ENCODE measurements around the gene RPL27. TPM values are rescaled to one million over a fixed set of nuclear protein-coding genes. Genes with fewer than 3 reads are reported as not detected.

The RPL27 gene
- total and polyA plus RNA-seq, 2 of the 4 experiments (the other 2 are of a cell fraction), result 1,595 to 2,806 TPM

DNA sequence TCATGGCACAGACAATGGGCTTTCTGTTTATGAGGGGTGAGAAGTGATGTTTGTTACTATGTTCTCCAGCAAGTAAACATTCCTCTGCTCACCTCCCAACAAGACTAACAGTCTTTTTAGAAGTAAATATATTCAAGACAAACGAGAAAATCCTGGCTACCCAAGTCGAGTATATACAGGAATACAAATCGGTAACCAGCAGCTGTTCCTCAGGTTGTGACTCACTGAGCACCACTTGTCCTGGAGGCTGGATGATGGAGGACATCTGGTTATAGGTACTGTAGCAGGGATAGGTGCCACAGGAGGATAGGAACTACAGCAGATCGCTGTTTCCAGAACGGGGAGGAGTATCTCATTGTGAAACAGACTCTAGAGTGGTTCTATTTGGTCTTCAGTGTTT, 5.3 kb upstream of the RPL27 start:
- TF ChIP-seq RCOR1 (IDR thresholded peaks at IDR 0.05; ENCODE audit: insufficient replicate concordance, low read length) (no peak), MAZ (IDR thresholded peaks at IDR 0.05; ENCODE audit: borderline replicate concordance, low read depth, low read length) (no peak), MXI1 (IDR thresholded peaks at IDR 0.05; ENCODE audit: borderline replicate concordance, low read depth, low read length) (no peak), POLR2A (IDR thresholded peaks at IDR 0.05; ENCODE audit: low read depth, low read length) (no peak), NFE2L2 (IDR thresholded peaks at IDR 0.05; ENCODE audit: low read depth, low read length) (no peak), RFX5 (IDR thresholded peaks at IDR 0.05; ENCODE audit: low read depth, low read length) (no peak), CEBPB (IDR thresholded peaks at IDR 0.05; ENCODE audit: low read depth, low read length) (no peak), BHLHE40 (IDR thresholded peaks at IDR 0.05; ENCODE audit: low read depth, low read length) (no peak), RAD21 (IDR thresholded peaks at IDR 0.05; ENCODE audit: low read length) (no peak), MAFK (IDR thresholded peaks at IDR 0.05; ENCODE audit: low read depth, low read length) (no peak), FOS (IDR thresholded peaks at IDR 0.05; ENCODE audit: low read depth, low read length) (no peak), CHD1 (IDR thresholded peaks at IDR 0.05; ENCODE audit: low read depth, low read length) (no peak), SMC3 (IDR thresholded peaks at IDR 0.05; ENCODE audit: low read depth, low read length) (no peak)
- TF ChIP-seq, protein P1, sequence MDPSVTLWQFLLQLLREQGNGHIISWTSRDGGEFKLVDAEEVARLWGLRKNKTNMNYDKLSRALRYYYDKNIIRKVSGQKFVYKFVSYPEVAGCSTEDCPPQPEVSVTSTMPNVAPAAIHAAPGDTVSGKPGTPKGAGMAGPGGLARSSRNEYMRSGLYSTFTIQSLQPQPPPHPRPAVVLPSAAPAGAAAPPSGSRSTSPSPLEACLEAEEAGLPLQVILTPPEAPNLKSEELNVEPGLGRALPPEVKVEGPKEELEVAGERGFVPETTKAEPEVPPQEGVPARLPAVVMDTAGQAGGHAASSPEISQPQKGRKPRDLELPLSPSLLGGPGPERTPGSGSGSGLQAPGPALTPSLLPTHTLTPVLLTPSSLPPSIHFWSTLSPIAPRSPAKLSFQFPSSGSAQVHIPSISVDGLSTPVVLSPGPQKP (IDR thresholded peaks at IDR 0.05; ENCODE audit: borderline replicate concordance, low read depth, low read length), result no peak
- TF ChIP-seq, protein P2, sequence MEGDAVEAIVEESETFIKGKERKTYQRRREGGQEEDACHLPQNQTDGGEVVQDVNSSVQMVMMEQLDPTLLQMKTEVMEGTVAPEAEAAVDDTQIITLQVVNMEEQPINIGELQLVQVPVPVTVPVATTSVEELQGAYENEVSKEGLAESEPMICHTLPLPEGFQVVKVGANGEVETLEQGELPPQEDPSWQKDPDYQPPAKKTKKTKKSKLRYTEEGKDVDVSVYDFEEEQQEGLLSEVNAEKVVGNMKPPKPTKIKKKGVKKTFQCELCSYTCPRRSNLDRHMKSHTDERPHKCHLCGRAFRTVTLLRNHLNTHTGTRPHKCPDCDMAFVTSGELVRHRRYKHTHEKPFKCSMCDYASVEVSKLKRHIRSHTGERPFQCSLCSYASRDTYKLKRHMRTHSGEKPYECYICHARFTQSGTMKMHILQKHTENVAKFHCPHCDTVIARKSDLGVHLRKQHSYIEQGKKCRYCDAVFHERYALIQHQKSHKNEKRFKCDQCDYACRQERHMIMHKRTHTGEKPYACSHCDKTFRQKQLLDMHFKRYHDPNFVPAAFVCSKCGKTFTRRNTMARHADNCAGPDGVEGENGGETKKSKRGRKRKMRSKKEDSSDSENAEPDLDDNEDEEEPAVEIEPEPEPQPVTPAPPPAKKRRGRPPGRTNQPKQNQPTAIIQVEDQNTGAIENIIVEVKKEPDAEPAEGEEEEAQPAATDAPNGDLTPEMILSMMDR (conservative IDR thresholded peaks at IDR 0.05; ENCODE audit: low read depth, low read length), result no peak
- TF ChIP-seq, protein P3, sequence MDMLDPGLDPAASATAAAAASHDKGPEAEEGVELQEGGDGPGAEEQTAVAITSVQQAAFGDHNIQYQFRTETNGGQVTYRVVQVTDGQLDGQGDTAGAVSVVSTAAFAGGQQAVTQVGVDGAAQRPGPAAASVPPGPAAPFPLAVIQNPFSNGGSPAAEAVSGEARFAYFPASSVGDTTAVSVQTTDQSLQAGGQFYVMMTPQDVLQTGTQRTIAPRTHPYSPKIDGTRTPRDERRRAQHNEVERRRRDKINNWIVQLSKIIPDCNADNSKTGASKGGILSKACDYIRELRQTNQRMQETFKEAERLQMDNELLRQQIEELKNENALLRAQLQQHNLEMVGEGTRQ (IDR thresholded peaks at IDR 0.05; ENCODE audit: low read depth, low read length), result no peak
- Histone ChIP-seq H2AFZ (replicated peaks; ENCODE audit: low read length, poor library complexity) (no peak overlapping the region), H4K91ac (ENCODE audit: insufficient read depth, low read depth, low read length) (no peak overlapping the region), H3K27ac (ENCODE audit: insufficient read depth, low read length) (no peak overlapping the region), H3K4me3 (ENCODE audit: insufficient read depth, low read depth, low read length) (no peak overlapping the region), H3K27me3 (ENCODE audit: control insufficient read depth, insufficient read depth, low read length) (no peaks in the 10 kb centered on the region), H3K23ac (ENCODE audit: low read depth, low read length) (no peak overlapping the region), H2BK15ac (ENCODE audit: low read depth, low read length) (no peak overlapping the region), H2BK20ac (ENCODE audit: low read depth, low read length) (no peak overlapping the region), H3K9me1 (ENCODE audit: insufficient read depth, low read length) (peaks cover 17% of the 10 kb centered on the region), H3K4ac (ENCODE audit: low read depth, low read length) (no peak overlapping the region), H4K20me1 (ENCODE audit: insufficient read depth, low read length) (no peaks in the 10 kb centered on the region), H3K18ac (ENCODE audit: low read depth, low read length) (no peak overlapping the region), H3K4me2 (ENCODE audit: low read depth, low read length) (no peak overlapping the region), H4K5ac (ENCODE audit: low read depth, low read length) (no peak overlapping the region), H2BK5ac (ENCODE audit: low read depth, low read length, poor library complexity, severe bottlenecking) (no peak overlapping the region), H2AK9ac (replicated peaks; ENCODE audit: low read depth, low read length, poor library complexity) (no peak overlapping the region), H3K14ac (replicated peaks; ENCODE audit: low read depth, low read length) (no peak overlapping the region), H3K9me3 (ENCODE audit: control insufficient read depth, insufficient read depth, low read length) (no peaks in the 10 kb centered on the region), H3K9ac (ENCODE audit: low read depth, low read length) (no peak overlapping the region), H2BK120ac (ENCODE audit: low read depth, low read length) (no peak overlapping the region), H3K79me1 (ENCODE audit: low read depth in 1 of 2, low read length in 2 of 2) (peaks cover 6 to 27% of the 10 kb centered on the region in 2 experiments; a peak in 3 of 4 replicates), H3K4me1 (ENCODE audit: control insufficient read depth, insufficient read depth, low read length) (peaks cover 3% of the 10 kb centered on the region; the same call in 1 of the 2 replicates), H2AK5ac (ENCODE audit: low read depth, low read length) (no peak overlapping the region), H3K56ac (ENCODE audit: extremely low read depth, insufficient read depth, low read length) (no peak overlapping the region), H3K36me3 (ENCODE audit: control insufficient read depth, insufficient read depth, low read length) (peaks cover 28% of the 10 kb centered on the region), H4K8ac (ENCODE audit: low read depth in 2 of 2, low read length in 2 of 2) (no peak overlapping the region)
- CTCF ChIA-PET, result no interaction called here
- WGBS, 2 experiments (ENCODE audit: extremely low coverage in 2 of 2, insufficient read length in 1 of 2), result 88% methylated on average over 3 of the region's 5 CpGs; no CpG with 5 or more reads in 1 of the 2 experiments
- in situ Hi-C loops (cut with MboI; ENCODE audit: low sequenced_read_pairs) (loop anchor here (25.0 kb wide), 1 partner anchor 369 kb away; no protein-coding TSS in a partner anchor), intact Hi-C loops (cut with micrococcal nuclease) (loop anchor here (10.0 kb wide), 1 partner anchor 322 kb away; no protein-coding TSS in a partner anchor), dilution Hi-C loops (cut with HindIII; ENCODE audit: low sequenced_read_pairs, unreplicated experiment) (no loop called here)
- BruUV-seq (replicated peaks), result TSS peak; percentile 58
- DNase-seq, result no peak
- POLR2A ChIA-PET (ENCODE audit: unreplicated experiment), result no interaction called here
- no peak for ATAC-seq (ENCODE audit: low read depth)

Measured in IMR-90 (cell line).